ENCODE data around the gene SLC1A6. TPM values are rescaled to one million over a fixed set of nuclear protein-coding genes. Genes with fewer than 3 reads are reported as not detected.

The SLC1A6 gene
- total RNA-seq, 1 donor: not detected

GRCh38 chr19:14978161-14978776 lies 1.4 kb downstream of the SLC1A6 start:
- no peak overlapping the region for H3K4me3 ChIP-seq (ENCODE audit: low read depth, low read length)
- no peak for DNase-seq (ENCODE audit: low read depth)
- TF ChIP-seq CTCF (IDR thresholded peaks at IDR 0.05; ENCODE audit: insufficient read depth, low read length): no peak

- no peak for DNase-seq (ENCODE audit: low read depth)
- TF ChIP-seq CTCF (IDR thresholded peaks at IDR 0.05; ENCODE audit: insufficient read depth, low read length): no peak
- no peak overlapping the region for H3K4me3 ChIP-seq (ENCODE audit: low read depth, low read length)
Observed at GRCh38 chr19:14977128-14977527, 2.5 kb downstream of the SLC1A6 start.

GRCh38 chr19:14974488-14974887 lies 5.2 kb downstream of the SLC1A6 start:
- no peak for TF ChIP-seq CTCF (IDR thresholded peaks at IDR 0.05; ENCODE audit: insufficient read depth, low read length)
- DNase-seq (ENCODE audit: low read depth): no peak

GRCh38 chr19:14972676-14973075 lies 7.0 kb downstream of the SLC1A6 start:
- TF ChIP-seq CTCF (IDR thresholded peaks at IDR 0.05; ENCODE audit: insufficient read depth, low read length): no peak
- no peak for DNase-seq (ENCODE audit: low read depth)
- no peak overlapping the region for H3K4me3 ChIP-seq (ENCODE audit: low read depth, low read length)

More at GRCh38 chr19:14974488-14974887, 5.2 kb downstream of the SLC1A6 start:
- H3K4me3 ChIP-seq (ENCODE audit: low read depth, low read length): no peak overlapping the region

- no peak for TF ChIP-seq CTCF (IDR thresholded peaks at IDR 0.05; ENCODE audit: insufficient read depth, low read length)
- no peak for DNase-seq (ENCODE audit: low read depth)
- H3K4me3 ChIP-seq (ENCODE audit: low read depth, low read length): no peak overlapping the region
Observed at GRCh38 chr19:14971474-14971873, 8.2 kb downstream of the SLC1A6 start.

GRCh38 chr19:14968247-14968646 lies 11.4 kb downstream of the SLC1A6 start:
- DNase-seq (ENCODE audit: low read depth): no peak
- no peak overlapping the region for H3K4me3 ChIP-seq (ENCODE audit: low read depth, low read length)
- no peak for TF ChIP-seq CTCF (IDR thresholded peaks at IDR 0.05; ENCODE audit: insufficient read depth, low read length)

Data from fibroblast of the aortic adventitia (primary cell).